H9 (cell line): ENCODE measurements around the gene NTRK3. TPM values are rescaled to one million over a fixed set of nuclear protein-coding genes. Genes with fewer than 3 reads are reported as not detected.

Experiments used
- DNase-seq: peaks from one replicate; pipeline ENCODE4 v3.0.0-alpha.2; 2017
- H2AFZ ChIP-seq: one replicate; pipeline ENCODE4 v1.6.1; 2013; ENCODE audit warnings: mild to moderate bottlenecking, low read length, control low read depth, moderate library complexity
- H2AK5ac ChIP-seq: 2 replicates; pipeline ENCODE4 v1.6.1; 2013; ENCODE audit warnings: low read length, control low read depth, mixed read lengths; ENCODE audit not compliant: insufficient read length
- H2BK120ac ChIP-seq: one replicate; pipeline ENCODE4 v1.6.1; 2013; ENCODE audit warnings: low read depth, mild to moderate bottlenecking, low read length, control low read depth, inconsistent platforms; ENCODE audit not compliant: poor library complexity, severe bottlenecking
- H2BK12ac ChIP-seq: 2 replicates; pipeline ENCODE4 v1.6.1; 2013; ENCODE audit warnings: low read length, control low read depth, mixed read lengths, low read depth; ENCODE audit not compliant: insufficient read length
- H2BK15ac ChIP-seq: 2 replicates; pipeline ENCODE4 v1.6.1; 2013; ENCODE audit warnings: low read depth, low read length, control low read depth
- H2BK20ac ChIP-seq: one replicate; pipeline ENCODE4 v1.6.1; 2013; ENCODE audit warnings: low read depth, mild to moderate bottlenecking, low read length, control low read depth, inconsistent platforms; ENCODE audit not compliant: poor library complexity, severe bottlenecking
- H2BK5ac ChIP-seq: 2 replicates; pipeline ENCODE4 v1.6.1; 2013; ENCODE audit warnings: low read length, control low read depth, mixed read lengths; ENCODE audit not compliant: insufficient read length
- H3K14ac ChIP-seq: 2 replicates; pipeline ENCODE4 v1.6.1; 2013; ENCODE audit warnings: low read length, control low read depth; ENCODE audit not compliant: insufficient read depth
- H3K18ac ChIP-seq: 2 replicates; pipeline ENCODE4 v1.6.1; 2013; ENCODE audit warnings: low read depth, mild to moderate bottlenecking, mixed read lengths, low read length, control low read depth; ENCODE audit not compliant: insufficient read length
- H3K23ac ChIP-seq: 2 replicates; pipeline ENCODE4 v1.6.1; 2013; ENCODE audit warnings: low read length, control low read depth, mixed read lengths, low read depth; ENCODE audit not compliant: insufficient read length
- H3K23me2 ChIP-seq: 2 replicates; pipeline ENCODE4 v1.6.1; 2013; ENCODE audit warnings: low read depth, mild to moderate bottlenecking, mixed read lengths, low read length, control low read depth; ENCODE audit not compliant: insufficient read length, poor library complexity, severe bottlenecking
- H3K27ac ChIP-seq: 2 replicates; pipeline ENCODE4 v1.5.1; 2013; ENCODE audit warnings: low read length, control low read depth, mixed read lengths, low read depth; ENCODE audit not compliant: insufficient read length
- H3K27me3 ChIP-seq: 2 replicates; pipeline ENCODE4 v1.6.1; 2013; ENCODE audit warnings: low read length, control low read depth, inconsistent platforms; ENCODE audit not compliant: insufficient read depth
- H3K4ac ChIP-seq: 2 replicates; pipeline ENCODE4 v1.6.1; 2013; ENCODE audit warnings: low read depth, mild to moderate bottlenecking, control low read depth, inconsistent platforms, low read length, moderate library complexity
- H3K4me1 ChIP-seq: 2 replicates; pipeline ENCODE4 v1.6.1; 2013; ENCODE audit warnings: low read length, control low read depth, inconsistent platforms; ENCODE audit not compliant: insufficient read depth
- H3K4me2 ChIP-seq: 2 replicates; pipeline ENCODE4 v1.6.1; 2013; ENCODE audit warnings: low read length, control low read depth, mixed read lengths; ENCODE audit not compliant: insufficient read length, insufficient read depth
- H3K56ac ChIP-seq: 2 replicates; pipeline ENCODE4 v1.6.1; 2013; ENCODE audit warnings: low read depth, mild to moderate bottlenecking, mixed read lengths, low read length, control low read depth; ENCODE audit not compliant: insufficient read length
- H3K79me1 ChIP-seq: 2 replicates; pipeline ENCODE4 v1.6.1; 2013; ENCODE audit warnings: low read depth, mild to moderate bottlenecking, moderate library complexity, low read length, control low read depth, inconsistent platforms; ENCODE audit not compliant: insufficient read depth, poor library complexity, severe bottlenecking
- H3K79me2 ChIP-seq: 2 replicates; pipeline ENCODE4 v1.6.1; 2013; ENCODE audit warnings: low read length, control low read depth, inconsistent platforms; ENCODE audit not compliant: insufficient read depth
- H3K9ac ChIP-seq: 2 replicates; pipeline ENCODE4 v1.6.1; 2013; ENCODE audit warnings: low read length, control low read depth, mixed read lengths; ENCODE audit not compliant: insufficient read length; ENCODE audit errors: extremely low read depth
- H3K9me3 ChIP-seq: one replicate; pipeline ENCODE4 v1.6.1; 2013; ENCODE audit warnings: low read depth, low read length, inconsistent platforms; ENCODE audit not compliant: control insufficient read depth
- H3T11ph ChIP-seq: one replicate; pipeline ENCODE4 v1.6.1; 2013; ENCODE audit warnings: mild to moderate bottlenecking, low read length, control low read depth, inconsistent platforms
- H4K20me1 ChIP-seq: one replicate; pipeline ENCODE4 v1.6.1; 2013; ENCODE audit not compliant: control insufficient read depth, insufficient read length, insufficient read depth
- H4K5ac ChIP-seq: 2 replicates; pipeline ENCODE4 v1.6.1; 2013; ENCODE audit warnings: low read depth, mild to moderate bottlenecking, mixed read lengths, low read length, control low read depth; ENCODE audit not compliant: insufficient read length
- H4K8ac ChIP-seq: replicated peaks from 2 replicates; pipeline ENCODE4 v1.6.1; 2013; ENCODE audit warnings: low read length, control low read depth, mixed read lengths, low read depth; ENCODE audit not compliant: insufficient read length
- H4K91ac ChIP-seq: 2 replicates; pipeline ENCODE4 v1.6.1; 2013; ENCODE audit warnings: low read depth, mild to moderate bottlenecking, moderate library complexity, mixed read lengths, low read length, control low read depth; ENCODE audit not compliant: insufficient read length
- H3K27ac Mint-ChIP-seq, 3 experiments: 2 replicates in 2 of 3; 3 replicates in 1 of 3; pipeline ENCODE4 v1.8.0; 2020 to 2021; ENCODE audit warnings: mixed read lengths in 3 of 3, mild to moderate bottlenecking in 1 of 3, moderate library complexity in 1 of 3
- H3K27me3 Mint-ChIP-seq: 2 replicates; pipeline ENCODE4 v1.8.0; 2021; ENCODE audit warnings: low read depth, mild to moderate bottlenecking, moderate library complexity, mixed read lengths
- H3K36me3 Mint-ChIP-seq, 3 experiments: 2 replicates in 2 of 3; 3 replicates in 1 of 3; pipeline ENCODE4 v1.8.0; 2020 to 2021; ENCODE audit warnings: low read depth in 3 of 3, mixed read lengths in 3 of 3; ENCODE audit not compliant: insufficient read depth in 1 of 3
- H3K4me1 Mint-ChIP-seq, 2 experiments: 2 replicates each; pipeline ENCODE4 v1.8.0; 2020; ENCODE audit warnings: mixed read lengths in 2 of 2
- H3K4me3 Mint-ChIP-seq, 2 experiments: 2 replicates in 1 of 2; 3 replicates in 1 of 2; pipeline ENCODE4 v1.8.0; 2020 to 2021; ENCODE audit warnings: mild to moderate bottlenecking in 2 of 2, mixed read lengths in 2 of 2, moderate library complexity in 1 of 2
- H3K9me3 Mint-ChIP-seq, 2 experiments: 2 replicates in 1 of 2; 3 replicates in 1 of 2; pipeline ENCODE4 v1.8.0; 2020; ENCODE audit warnings: mild to moderate bottlenecking in 2 of 2, mixed read lengths in 2 of 2, moderate library complexity in 1 of 2
- CTCF ChIP-seq: fragments of 200-600 bp; sonication (generic); conservative IDR thresholded peaks from 3 replicates; pipeline ENCODE4 v1.8.0; 2021; ENCODE audit warnings: antibody characterized with exemption, mild to moderate bottlenecking
- WGBS: extraction: QIAGEN DNeasy Blood & Tissue Kit; methylation state at CpG from one replicate; pipeline ENCODE4 v1.1.7; 2013; ENCODE audit warnings: missing lambda C conversion rate, low lambda C conversion rate, mixed read lengths; ENCODE audit not compliant: insufficient read length; ENCODE audit errors: extremely low coverage; 5-methylcytosine and 5-hydroxymethylcytosine counted together
- total RNA-seq: library from RNA; stranded (reverse); gene quantifications from 2 replicates; pipeline ENCODE4 v1.2.1, GENCODE V29; 2021

Gene NTRK3
- total RNA-seq, 1 experiment from 2014 or later: 2.5 TPM

GRCh38 chr15:88074386-88074785 lies 182.2 kb downstream of the NTRK3 start:
- H2BK20ac ChIP-seq: no peak overlapping the region
- no peak overlapping the region for H4K8ac ChIP-seq
- no peak overlapping the region for H4K5ac ChIP-seq
- no peak overlapping the region for H3K56ac ChIP-seq
- no peaks in the 10 kb centered on the region for H3K23me2 ChIP-seq
- Mint-ChIP-seq H3K4me3 (no peak overlapping the region), H3K4me1 (peaks cover 37 to 40% of the 10 kb centered on the region in 2 experiments), H3K27ac (no peak overlapping the region), H3K36me3 (no peaks in the 10 kb centered on the region; a peak in 1 of 7 replicates), H3K9me3 (no peaks in the 10 kb centered on the region), H3K27me3 (no peaks in the 10 kb centered on the region; the same call in 1 of the 2 replicates)
- H3K4me1 ChIP-seq: peaks cover 2% of the 10 kb centered on the region; the same call in 1 of the 2 replicates
- DNase-seq: no peak
- WGBS: no CpG with 5 or more reads among the region's 5 CpGs
- no peak overlapping the region for H3K23ac ChIP-seq
- H3K27ac ChIP-seq: no peak overlapping the region
- no peak overlapping the region for H3K4me2 ChIP-seq
- H2AFZ ChIP-seq: no peak overlapping the region
- H3K18ac ChIP-seq: no peak overlapping the region
- no peak overlapping the region for H3K4ac ChIP-seq
- no peak overlapping the region for H4K91ac ChIP-seq
- H3K79me1 ChIP-seq: no peaks in the 10 kb centered on the region
- no peak for TF ChIP-seq CTCF
- H3K9me3 ChIP-seq: no peaks in the 10 kb centered on the region
- H2BK5ac ChIP-seq: no peak overlapping the region
- H2BK15ac ChIP-seq: no peak overlapping the region
- no peak overlapping the region for H2AK5ac ChIP-seq
- no peaks in the 10 kb centered on the region for H3K79me2 ChIP-seq
- H3T11ph ChIP-seq: no peak overlapping the region
- H3K27me3 ChIP-seq: no peaks in the 10 kb centered on the region
- no peak overlapping the region for H3K9ac ChIP-seq
- no peak overlapping the region for H2BK12ac ChIP-seq
- no peak overlapping the region for H3K14ac ChIP-seq
- H2BK120ac ChIP-seq: no peak overlapping the region
- H4K20me1 ChIP-seq: no peaks in the 10 kb centered on the region
